ENCODE data around the gene MYG1.

Gene MYG1

DNA sequence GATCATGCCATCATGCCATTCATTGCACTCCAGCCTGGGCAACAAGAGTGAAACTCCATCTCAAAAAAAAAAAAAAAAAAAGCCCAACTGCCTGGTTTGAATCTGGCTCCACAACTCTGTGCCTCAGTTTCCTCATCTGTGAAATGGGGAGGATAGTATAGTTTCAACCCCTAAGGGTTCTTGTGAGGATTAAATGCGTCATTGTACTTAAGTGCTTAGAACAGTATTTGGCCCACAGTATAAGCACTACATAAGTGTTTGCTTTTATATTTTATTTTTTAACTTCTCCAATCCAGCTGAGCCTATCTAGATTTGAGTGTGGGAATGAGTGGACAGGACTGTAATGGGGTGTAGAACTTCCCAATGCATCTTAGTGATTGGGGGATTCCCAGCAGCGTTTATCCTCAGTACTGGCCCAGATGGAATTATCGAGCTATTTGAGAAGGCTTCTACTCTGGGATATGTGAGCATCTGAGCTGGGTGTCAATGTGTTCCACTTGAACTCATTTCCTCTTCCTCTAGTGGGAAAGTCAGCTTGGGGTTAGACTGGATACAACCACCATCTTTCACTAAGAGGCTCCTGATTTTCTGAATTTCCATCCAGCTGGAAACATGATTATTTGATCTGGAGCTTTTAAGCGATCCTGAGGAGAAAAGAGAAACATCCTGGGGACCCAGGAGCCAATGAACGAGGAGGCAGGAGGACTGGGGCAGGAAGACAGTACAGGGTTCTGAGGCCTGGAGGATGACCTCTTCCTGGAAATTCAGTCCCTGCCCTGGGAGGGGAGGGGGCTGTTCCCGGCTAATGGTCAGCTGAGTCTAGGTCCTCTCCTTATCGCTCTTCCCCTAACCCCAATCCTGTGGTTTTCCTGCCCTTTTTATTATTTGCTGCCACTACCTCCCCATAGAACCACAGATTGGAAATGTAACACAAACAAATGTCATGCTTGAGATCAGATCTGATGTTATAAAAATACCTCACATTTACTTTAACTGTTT, 40.7 kb upstream of the MYG1 start:
- TF ChIP-seq, protein P1, sequence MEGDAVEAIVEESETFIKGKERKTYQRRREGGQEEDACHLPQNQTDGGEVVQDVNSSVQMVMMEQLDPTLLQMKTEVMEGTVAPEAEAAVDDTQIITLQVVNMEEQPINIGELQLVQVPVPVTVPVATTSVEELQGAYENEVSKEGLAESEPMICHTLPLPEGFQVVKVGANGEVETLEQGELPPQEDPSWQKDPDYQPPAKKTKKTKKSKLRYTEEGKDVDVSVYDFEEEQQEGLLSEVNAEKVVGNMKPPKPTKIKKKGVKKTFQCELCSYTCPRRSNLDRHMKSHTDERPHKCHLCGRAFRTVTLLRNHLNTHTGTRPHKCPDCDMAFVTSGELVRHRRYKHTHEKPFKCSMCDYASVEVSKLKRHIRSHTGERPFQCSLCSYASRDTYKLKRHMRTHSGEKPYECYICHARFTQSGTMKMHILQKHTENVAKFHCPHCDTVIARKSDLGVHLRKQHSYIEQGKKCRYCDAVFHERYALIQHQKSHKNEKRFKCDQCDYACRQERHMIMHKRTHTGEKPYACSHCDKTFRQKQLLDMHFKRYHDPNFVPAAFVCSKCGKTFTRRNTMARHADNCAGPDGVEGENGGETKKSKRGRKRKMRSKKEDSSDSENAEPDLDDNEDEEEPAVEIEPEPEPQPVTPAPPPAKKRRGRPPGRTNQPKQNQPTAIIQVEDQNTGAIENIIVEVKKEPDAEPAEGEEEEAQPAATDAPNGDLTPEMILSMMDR (IDR thresholded peaks at IDR 0.05; ENCODE audit: extremely low read depth, insufficient read depth, missing control alignments): no peak
- in situ Hi-C loops (cut with MboI; ENCODE audit: low pct_unique_long_range_greater_than_20kb, low sequenced_read_pairs, unreplicated experiment): no loop called here
- DNase-seq (ENCODE audit: low spot score): no peak

DNA sequence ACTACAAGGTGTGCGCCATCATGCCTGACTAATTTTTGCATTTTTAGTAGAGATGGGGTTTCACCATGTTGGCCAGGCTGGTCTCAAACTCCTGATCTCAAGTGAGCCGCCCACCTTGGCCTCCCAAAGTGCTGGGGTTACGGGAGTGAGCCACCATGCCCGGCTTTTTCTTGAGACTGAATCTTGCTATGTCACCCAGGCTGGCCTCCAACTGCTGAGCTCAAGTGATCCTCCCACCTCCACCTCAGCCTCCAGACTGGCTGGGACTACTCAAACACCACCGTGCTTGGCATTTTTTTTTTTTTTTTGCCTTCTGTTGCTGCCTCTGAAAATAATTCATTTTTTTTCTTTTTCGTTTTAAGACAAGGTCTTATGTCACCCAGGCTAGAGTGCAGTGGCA, 39.6 kb upstream of the MYG1 start:
- TF ChIP-seq, protein P1 (IDR thresholded peaks at IDR 0.05; ENCODE audit: extremely low read depth, insufficient read depth, missing control alignments): no peak
- in situ Hi-C loops (cut with MboI; ENCODE audit: low pct_unique_long_range_greater_than_20kb, low sequenced_read_pairs, unreplicated experiment): no loop called here
- DNase-seq (ENCODE audit: low spot score): no peak

DNA sequence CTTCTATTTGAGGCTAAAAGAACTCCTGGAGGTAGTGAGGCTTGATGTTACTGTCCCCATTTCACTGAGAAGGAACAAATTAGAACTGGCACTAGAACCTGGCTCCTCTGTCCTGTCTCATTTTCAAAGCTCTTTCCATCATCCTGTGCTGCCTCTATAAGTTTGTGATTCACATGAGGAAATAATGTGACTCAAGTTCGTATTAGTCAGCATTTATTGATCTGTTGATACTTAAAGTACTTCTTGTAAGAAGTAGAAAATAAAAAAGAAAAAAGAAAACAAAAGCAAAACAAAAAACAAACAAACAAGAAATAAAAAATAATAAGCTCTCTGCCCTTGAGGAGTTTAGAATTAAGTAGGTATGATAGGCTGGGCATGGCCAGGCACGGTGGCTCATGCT, 33.7 kb upstream of the MYG1 start:
- TF ChIP-seq, protein P1 (IDR thresholded peaks at IDR 0.05; ENCODE audit: extremely low read depth, insufficient read depth, missing control alignments): no peak
- no peak for DNase-seq (ENCODE audit: low spot score)
- in situ Hi-C loops (cut with MboI; ENCODE audit: low pct_unique_long_range_greater_than_20kb, low sequenced_read_pairs, unreplicated experiment): no loop called here

DNA sequence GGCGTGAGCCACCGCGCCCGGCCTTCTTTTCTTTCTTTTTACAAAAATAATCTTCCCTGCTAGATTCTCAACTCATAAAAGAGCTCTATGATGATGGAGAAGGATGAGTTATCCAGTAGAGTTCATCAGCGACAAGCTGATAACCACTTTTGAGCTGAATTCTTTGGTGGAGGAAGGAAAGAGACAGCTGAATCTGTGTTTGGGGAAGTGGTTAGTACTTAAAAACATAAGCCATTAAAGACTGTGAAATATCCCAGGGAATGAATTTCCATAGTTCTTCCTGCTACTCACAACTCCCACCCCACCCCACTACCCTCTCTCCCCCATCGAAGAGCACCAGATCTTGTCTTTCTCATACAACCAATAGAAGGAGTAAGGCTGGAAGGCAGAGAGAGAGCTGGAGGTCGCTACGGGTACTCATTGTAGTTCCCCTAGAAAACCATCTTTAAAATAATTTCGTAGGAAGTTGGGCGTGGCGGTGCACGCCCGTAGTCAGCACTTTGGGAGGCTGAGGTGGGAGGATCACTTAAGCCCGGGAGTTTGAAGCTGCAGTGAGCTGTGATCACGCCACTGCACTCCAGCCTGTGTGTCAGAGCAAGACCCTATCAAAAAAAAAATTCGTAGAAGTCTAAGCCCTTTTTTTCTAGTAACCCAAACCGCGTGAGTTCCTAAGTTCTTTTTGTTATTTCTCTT, 32.0 kb upstream of the MYG1 start:
- in situ Hi-C loops (cut with MboI; ENCODE audit: low pct_unique_long_range_greater_than_20kb, low sequenced_read_pairs, unreplicated experiment): no loop called here
- no peak for DNase-seq (ENCODE audit: low spot score)
- TF ChIP-seq, protein P1 (IDR thresholded peaks at IDR 0.05; ENCODE audit: extremely low read depth, insufficient read depth, missing control alignments): no peak

DNA sequence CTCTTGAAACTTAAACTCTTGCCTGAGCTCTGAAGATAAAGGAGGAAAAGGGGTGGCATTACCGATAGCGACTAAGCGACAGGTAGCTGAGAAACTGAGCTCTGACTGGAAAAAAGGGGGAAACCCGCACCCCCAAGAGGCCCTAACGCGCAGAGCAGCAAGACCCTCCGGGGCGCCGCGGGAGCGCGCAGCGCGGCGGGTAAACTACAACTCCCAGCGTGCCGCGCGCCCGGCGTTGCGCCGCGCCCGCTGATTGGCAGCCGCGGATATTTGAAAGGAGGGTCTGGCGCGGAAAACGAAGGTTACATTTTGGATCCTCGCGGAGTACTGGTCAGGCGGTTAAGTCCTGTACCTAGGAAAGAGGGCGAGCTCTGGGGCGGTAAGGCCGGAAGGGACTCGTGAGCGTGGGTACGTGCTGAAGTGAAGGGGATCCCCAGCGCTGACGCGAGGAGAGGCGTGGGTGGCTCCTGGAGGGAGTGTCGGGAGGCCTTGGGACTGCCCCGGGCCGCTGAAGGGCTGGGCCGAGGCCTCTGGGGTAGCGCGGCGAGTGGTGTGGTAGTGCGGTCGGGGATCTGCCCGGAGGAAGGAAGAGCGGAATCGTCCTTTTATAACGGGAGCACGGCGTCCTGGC, 31.4 kb upstream of the MYG1 start, which contains the start of gene ESPL1:
Gene ESPL1, plus strand, starts transcription at position 301 of the 631 bp plus-strand sequence. CDS start 468 bp downstream, outside the sequence.
- in situ Hi-C loops (cut with MboI; ENCODE audit: low pct_unique_long_range_greater_than_20kb, low sequenced_read_pairs, unreplicated experiment): no loop called here
- DNase-seq (ENCODE audit: low spot score): peak; percentile 92
- TF ChIP-seq, protein P1 (IDR thresholded peaks at IDR 0.05; ENCODE audit: extremely low read depth, insufficient read depth, missing control alignments): peak; percentile 47
